ENCODE measurements around the gene CBR3.

CBR3 gene

GRCh38 chr21:36175771-36176565 is 41.1 kb downstream of the CBR3 start:
- Histone ChIP-seq H3K36me3 (ENCODE audit: insufficient read depth, low read length) (no peaks in the 10 kb centered on the region), H3K79me2 (ENCODE audit: insufficient read depth, low read length) (no peaks in the 10 kb centered on the region), H3K9ac (ENCODE audit: low read depth, low read length, poor library complexity, severe bottlenecking) (no peak overlapping the region), H3K4me2 (ENCODE audit: low read depth, low read length, poor library complexity, severe bottlenecking) (no peak overlapping the region), H3K9me2 (replicated peaks; ENCODE audit: low read depth, low read length) (no peaks in the 10 kb centered on the region), H3K27me3 (ENCODE audit: insufficient read depth, low read length, poor library complexity, severe bottlenecking) (no peaks in the 10 kb centered on the region), H3K9me3 (ENCODE audit: insufficient read depth, low read depth, low read length) (peaks cover 3% of the 10 kb centered on the region; the same call in 1 of the 2 replicates), H2AFZ (ENCODE audit: low read length) (no peak overlapping the region), H3K4me3 (ENCODE audit: low read length, poor library complexity, severe bottlenecking) (no peak overlapping the region), H3F3A (ENCODE audit: low read depth) (no peaks in the 10 kb centered on the region), H4K20me1 (ENCODE audit: insufficient read depth, low read length, poor library complexity, severe bottlenecking) (no peaks in the 10 kb centered on the region), H3K4me1 (ENCODE audit: insufficient read depth, low read length, poor library complexity, severe bottlenecking) (no peaks in the 10 kb centered on the region)
- no peak for TF ChIP-seq CTCF (conservative IDR thresholded peaks at IDR 0.05; ENCODE audit: low read length)
- no peak for TF ChIP-seq EZH2phosphoT487 (IDR thresholded peaks at IDR 0.05; ENCODE audit: borderline replicate concordance)

GRCh38 chr21:36178349-36178748 is 43.5 kb downstream of the CBR3 start:
- no peak overlapping the region for H3K4me3 ChIP-seq (ENCODE audit: low read length, poor library complexity, severe bottlenecking)
- no peaks in the 10 kb centered on the region for H3K27me3 ChIP-seq (ENCODE audit: insufficient read depth, low read length, poor library complexity, severe bottlenecking)
- no peaks in the 10 kb centered on the region for H3F3A ChIP-seq (ENCODE audit: low read depth)
- H3K9me3 ChIP-seq (ENCODE audit: insufficient read depth, low read depth, low read length), result peaks cover 3% of the 10 kb centered on the region; the same call in 1 of the 2 replicates
- TF ChIP-seq CTCF (conservative IDR thresholded peaks at IDR 0.05; ENCODE audit: low read length), result no peak
- no peak for TF ChIP-seq EZH2phosphoT487 (IDR thresholded peaks at IDR 0.05; ENCODE audit: borderline replicate concordance)
- no peaks in the 10 kb centered on the region for H3K4me1 ChIP-seq (ENCODE audit: insufficient read depth, low read length, poor library complexity, severe bottlenecking)
- H3K9me2 ChIP-seq (replicated peaks; ENCODE audit: low read depth, low read length), result no peaks in the 10 kb centered on the region
- H3K4me2 ChIP-seq (ENCODE audit: low read depth, low read length, poor library complexity, severe bottlenecking), result no peak overlapping the region
- H2AFZ ChIP-seq (ENCODE audit: low read length), result no peak overlapping the region
- no peaks in the 10 kb centered on the region for H3K36me3 ChIP-seq (ENCODE audit: insufficient read depth, low read length)
- H3K79me2 ChIP-seq (ENCODE audit: insufficient read depth, low read length), result no peaks in the 10 kb centered on the region
- H3K9ac ChIP-seq (ENCODE audit: low read depth, low read length, poor library complexity, severe bottlenecking), result no peak overlapping the region
- H4K20me1 ChIP-seq (ENCODE audit: insufficient read depth, low read length, poor library complexity, severe bottlenecking), result no peaks in the 10 kb centered on the region

- Histone ChIP-seq H4K20me1 (ENCODE audit: insufficient read depth, low read length, poor library complexity, severe bottlenecking) (no peaks in the 10 kb centered on the region), H3K27me3 (ENCODE audit: insufficient read depth, low read length, poor library complexity, severe bottlenecking) (no peaks in the 10 kb centered on the region), H3K9me2 (replicated peaks; ENCODE audit: low read depth, low read length) (no peaks in the 10 kb centered on the region), H3K79me2 (ENCODE audit: insufficient read depth, low read length) (no peaks in the 10 kb centered on the region), H2AFZ (ENCODE audit: low read length) (no peak overlapping the region), H3K9ac (ENCODE audit: low read depth, low read length, poor library complexity, severe bottlenecking) (no peak overlapping the region), H3K4me2 (ENCODE audit: low read depth, low read length, poor library complexity, severe bottlenecking) (no peak overlapping the region), H3K4me1 (ENCODE audit: insufficient read depth, low read length, poor library complexity, severe bottlenecking) (no peaks in the 10 kb centered on the region), H3K36me3 (ENCODE audit: insufficient read depth, low read length) (no peaks in the 10 kb centered on the region), H3K4me3 (ENCODE audit: low read length, poor library complexity, severe bottlenecking) (no peak overlapping the region), H3F3A (ENCODE audit: low read depth) (no peaks in the 10 kb centered on the region), H3K9me3 (ENCODE audit: insufficient read depth, low read depth, low read length) (peaks cover 3% of the 10 kb centered on the region; the same call in 1 of the 2 replicates)
- TF ChIP-seq CTCF (conservative IDR thresholded peaks at IDR 0.05; ENCODE audit: low read length), result no peak
- no peak for TF ChIP-seq EZH2phosphoT487 (IDR thresholded peaks at IDR 0.05; ENCODE audit: borderline replicate concordance)
These were observed 44.3 kb downstream of the CBR3 start for GRCh38 chr21:36179145-36179544.

Data from Loucy (cell line).